ENCODE results near the gene DCP1A.

The DCP1A gene

DNA sequence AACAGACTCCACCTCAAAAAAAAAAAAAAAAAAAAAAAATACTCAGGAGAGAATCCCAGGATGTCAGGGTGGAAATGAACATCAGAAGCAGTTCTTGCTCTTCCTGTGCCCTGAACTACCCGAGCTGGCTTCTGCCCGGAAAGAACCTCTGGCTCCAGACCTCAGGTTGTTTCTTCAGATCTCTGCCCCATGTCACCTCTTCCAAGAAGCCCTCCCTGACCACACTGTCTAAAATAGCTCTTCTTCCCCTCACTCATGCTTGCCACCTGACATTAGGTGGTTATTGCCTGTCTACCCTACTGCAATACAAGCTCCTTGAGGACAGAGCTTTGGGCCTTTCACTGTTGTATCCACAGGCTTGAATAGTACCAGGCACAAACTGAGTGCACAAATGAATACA is 99.7 kb downstream of the DCP1A start:
- H3K27ac ChIP-seq (ENCODE audit: low read depth, low read length), result no peak overlapping the region
- H3K4me1 ChIP-seq (ENCODE audit: control insufficient read depth, insufficient read depth, low read length), result peaks cover 68% of the 10 kb centered on the region
- H3K4me3 ChIP-seq (ENCODE audit: low read depth, low read length), result no peak overlapping the region
- no peak overlapping the region for H3K9ac ChIP-seq (ENCODE audit: low read length)
- H3K27me3 ChIP-seq (ENCODE audit: control insufficient read depth, insufficient read depth, low read length), result no peaks in the 10 kb centered on the region
- peaks cover 40% of the 10 kb centered on the region for H3K36me3 ChIP-seq (ENCODE audit: control insufficient read depth, insufficient read depth, low read length)
- no peaks in the 10 kb centered on the region for H3K9me3 ChIP-seq (ENCODE audit: control insufficient read depth, insufficient read depth, low read depth, low read length)

DNA sequence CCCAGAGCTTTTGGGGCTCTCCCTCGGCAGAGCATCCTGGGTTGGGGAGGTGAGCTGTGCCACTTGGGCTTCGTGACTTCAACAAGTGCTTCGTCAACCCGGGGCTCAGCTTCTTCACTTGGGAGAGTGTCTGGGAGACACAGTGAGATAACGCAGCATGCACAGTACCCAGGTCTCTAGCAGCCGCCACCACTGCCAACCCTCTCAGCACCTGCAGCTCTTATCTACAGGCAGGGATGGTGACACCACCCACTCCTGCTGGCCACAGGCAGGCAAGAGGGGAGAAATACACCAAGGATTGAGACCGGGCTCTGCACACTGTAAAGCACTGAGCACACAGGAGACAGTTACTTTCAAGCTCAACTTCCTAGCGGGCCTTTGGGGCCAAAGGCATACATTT is 103.1 kb downstream of the DCP1A start:
- Histone ChIP-seq H3K36me3 (ENCODE audit: control insufficient read depth, insufficient read depth, low read length) (peaks cover 62% of the 10 kb centered on the region), H3K27me3 (ENCODE audit: control insufficient read depth, insufficient read depth, low read length) (no peaks in the 10 kb centered on the region), H3K27ac (ENCODE audit: low read depth, low read length) (no peak overlapping the region), H3K4me3 (ENCODE audit: low read depth, low read length) (no peak overlapping the region), H3K9ac (ENCODE audit: low read length) (no peak overlapping the region), H3K9me3 (ENCODE audit: control insufficient read depth, insufficient read depth, low read depth, low read length) (no peaks in the 10 kb centered on the region), H3K4me1 (ENCODE audit: control insufficient read depth, insufficient read depth, low read length) (peaks cover 47% of the 10 kb centered on the region)

DNA sequence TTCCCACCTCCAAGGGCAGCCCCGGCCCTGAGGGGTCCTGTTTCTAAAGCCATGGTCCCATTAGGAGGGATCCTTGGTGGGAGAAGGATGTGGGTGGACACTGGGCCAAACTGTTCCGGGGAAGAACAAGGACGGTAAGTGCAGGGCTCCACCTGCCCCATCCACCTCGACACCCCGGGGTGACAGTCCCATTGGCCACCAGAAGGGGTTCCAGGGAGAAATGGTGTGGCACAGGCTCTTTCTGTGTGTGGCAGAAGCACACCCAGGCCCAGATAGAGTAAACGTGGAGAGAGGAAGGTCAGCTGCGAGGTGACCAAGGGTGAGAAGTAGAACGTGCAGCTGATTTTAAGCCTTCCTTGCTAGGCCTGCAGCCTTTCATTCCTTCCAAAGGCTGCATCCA is 103.6 kb downstream of the DCP1A start:
- H3K9me3 ChIP-seq (ENCODE audit: control insufficient read depth, insufficient read depth, low read depth, low read length), result no peaks in the 10 kb centered on the region
- no peak overlapping the region; the same call in 1 of the 2 replicates for H3K4me3 ChIP-seq (ENCODE audit: low read depth, low read length)
- H3K27me3 ChIP-seq (ENCODE audit: control insufficient read depth, insufficient read depth, low read length), result no peaks in the 10 kb centered on the region
- H3K4me1 ChIP-seq (ENCODE audit: control insufficient read depth, insufficient read depth, low read length), result peaks cover 47% of the 10 kb centered on the region
- H3K9ac ChIP-seq (ENCODE audit: low read length), result no peak overlapping the region
- peak overlapping the region; percentile 51; the same call in 1 of the 2 replicates for H3K27ac ChIP-seq (ENCODE audit: low read depth, low read length)
- H3K36me3 ChIP-seq (ENCODE audit: control insufficient read depth, insufficient read depth, low read length), result peaks cover 67% of the 10 kb centered on the region

DNA sequence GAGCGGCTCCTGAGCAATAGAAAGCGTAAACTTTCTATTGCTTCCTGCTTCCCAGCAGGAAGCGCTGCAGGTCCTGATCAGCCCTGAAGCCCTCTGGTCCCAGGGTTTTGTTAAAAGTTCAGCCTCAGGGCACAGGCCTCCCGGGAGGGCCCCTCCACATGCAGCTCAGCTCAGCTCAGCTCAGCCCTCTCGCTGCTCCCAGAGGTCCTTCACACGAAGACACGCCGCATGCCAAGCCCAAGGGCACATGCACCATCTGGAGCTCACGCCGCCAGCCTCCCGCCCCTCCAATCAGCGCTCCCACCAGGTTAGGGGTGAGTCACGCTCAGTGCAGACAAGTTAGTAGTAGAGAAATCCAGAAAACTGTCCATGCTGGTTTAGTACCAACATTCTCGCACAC is 104.2 kb downstream of the DCP1A start:
- Histone ChIP-seq H3K36me3 (ENCODE audit: control insufficient read depth, insufficient read depth, low read length) (peaks cover 73% of the 10 kb centered on the region), H3K27me3 (ENCODE audit: control insufficient read depth, insufficient read depth, low read length) (no peaks in the 10 kb centered on the region), H3K27ac (ENCODE audit: low read depth, low read length) (peak overlapping the region; percentile 51), H3K4me3 (ENCODE audit: low read depth, low read length) (peak overlapping the region; percentile 22; the same call in 1 of the 2 replicates), H3K4me1 (ENCODE audit: control insufficient read depth, insufficient read depth, low read length) (peaks cover 44% of the 10 kb centered on the region), H3K9me3 (ENCODE audit: control insufficient read depth, insufficient read depth, low read depth, low read length) (no peaks in the 10 kb centered on the region), H3K9ac (ENCODE audit: low read length) (no peak overlapping the region)

DNA sequence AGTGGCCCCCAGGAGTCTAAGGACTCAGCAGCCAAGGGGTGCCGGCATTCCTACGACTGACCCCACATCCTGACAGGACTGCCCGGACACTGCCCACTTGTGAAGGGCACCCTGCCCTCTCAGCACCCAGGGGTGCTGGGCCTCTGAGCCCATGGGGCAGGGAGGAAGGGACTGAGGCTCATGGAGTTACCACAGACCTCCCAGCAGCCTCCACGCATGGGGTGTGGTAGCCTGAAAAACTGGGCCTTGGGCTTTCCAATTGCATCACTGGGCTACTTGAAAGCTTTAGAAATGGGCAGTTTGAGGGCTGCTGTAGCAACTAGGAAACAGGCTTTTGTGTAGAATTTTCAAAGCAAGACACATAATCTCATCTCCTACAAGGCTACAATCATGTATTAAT is 104.7 kb downstream of the DCP1A start:
- H3K9ac ChIP-seq (ENCODE audit: low read length), result no peak overlapping the region
- H3K36me3 ChIP-seq (ENCODE audit: control insufficient read depth, insufficient read depth, low read length), result peaks cover 75% of the 10 kb centered on the region
- no peaks in the 10 kb centered on the region for H3K9me3 ChIP-seq (ENCODE audit: control insufficient read depth, insufficient read depth, low read depth, low read length)
- no peaks in the 10 kb centered on the region for H3K27me3 ChIP-seq (ENCODE audit: control insufficient read depth, insufficient read depth, low read length)
- peak overlapping the region; percentile 37 for H3K27ac ChIP-seq (ENCODE audit: low read depth, low read length)
- H3K4me1 ChIP-seq (ENCODE audit: control insufficient read depth, insufficient read depth, low read length), result peaks cover 39% of the 10 kb centered on the region
- no peak overlapping the region; the same call in 1 of the 2 replicates for H3K4me3 ChIP-seq (ENCODE audit: low read depth, low read length)

DNA sequence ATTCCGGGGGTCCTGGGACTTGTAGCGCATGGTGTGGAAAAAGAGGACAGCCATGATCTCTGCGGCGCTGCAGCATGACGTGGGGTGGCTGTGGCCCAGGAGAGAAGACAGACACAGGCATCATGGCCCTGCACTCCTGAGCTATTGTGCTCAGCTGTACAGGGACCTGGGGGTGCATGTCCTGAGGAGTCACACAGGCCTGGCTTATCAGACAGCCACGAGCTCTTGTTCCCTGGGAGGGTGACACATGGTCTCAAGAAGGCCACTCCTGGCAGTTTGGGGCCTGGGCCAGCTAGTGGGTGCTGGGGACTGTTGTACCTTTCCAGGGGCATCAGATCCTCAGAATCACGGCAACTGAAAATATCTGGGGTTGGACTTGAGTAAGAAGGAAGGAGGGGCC is 105.2 kb downstream of the DCP1A start:
- no peaks in the 10 kb centered on the region for H3K9me3 ChIP-seq (ENCODE audit: control insufficient read depth, insufficient read depth, low read depth, low read length)
- H3K36me3 ChIP-seq (ENCODE audit: control insufficient read depth, insufficient read depth, low read length), result peaks cover 78% of the 10 kb centered on the region
- peak overlapping the region; percentile 37 for H3K27ac ChIP-seq (ENCODE audit: low read depth, low read length)
- no peaks in the 10 kb centered on the region for H3K27me3 ChIP-seq (ENCODE audit: control insufficient read depth, insufficient read depth, low read length)
- H3K4me1 ChIP-seq (ENCODE audit: control insufficient read depth, insufficient read depth, low read length), result peaks cover 38% of the 10 kb centered on the region
- H3K9ac ChIP-seq (ENCODE audit: low read length), result no peak overlapping the region
- H3K4me3 ChIP-seq (ENCODE audit: low read depth, low read length), result no peak overlapping the region

DNA sequence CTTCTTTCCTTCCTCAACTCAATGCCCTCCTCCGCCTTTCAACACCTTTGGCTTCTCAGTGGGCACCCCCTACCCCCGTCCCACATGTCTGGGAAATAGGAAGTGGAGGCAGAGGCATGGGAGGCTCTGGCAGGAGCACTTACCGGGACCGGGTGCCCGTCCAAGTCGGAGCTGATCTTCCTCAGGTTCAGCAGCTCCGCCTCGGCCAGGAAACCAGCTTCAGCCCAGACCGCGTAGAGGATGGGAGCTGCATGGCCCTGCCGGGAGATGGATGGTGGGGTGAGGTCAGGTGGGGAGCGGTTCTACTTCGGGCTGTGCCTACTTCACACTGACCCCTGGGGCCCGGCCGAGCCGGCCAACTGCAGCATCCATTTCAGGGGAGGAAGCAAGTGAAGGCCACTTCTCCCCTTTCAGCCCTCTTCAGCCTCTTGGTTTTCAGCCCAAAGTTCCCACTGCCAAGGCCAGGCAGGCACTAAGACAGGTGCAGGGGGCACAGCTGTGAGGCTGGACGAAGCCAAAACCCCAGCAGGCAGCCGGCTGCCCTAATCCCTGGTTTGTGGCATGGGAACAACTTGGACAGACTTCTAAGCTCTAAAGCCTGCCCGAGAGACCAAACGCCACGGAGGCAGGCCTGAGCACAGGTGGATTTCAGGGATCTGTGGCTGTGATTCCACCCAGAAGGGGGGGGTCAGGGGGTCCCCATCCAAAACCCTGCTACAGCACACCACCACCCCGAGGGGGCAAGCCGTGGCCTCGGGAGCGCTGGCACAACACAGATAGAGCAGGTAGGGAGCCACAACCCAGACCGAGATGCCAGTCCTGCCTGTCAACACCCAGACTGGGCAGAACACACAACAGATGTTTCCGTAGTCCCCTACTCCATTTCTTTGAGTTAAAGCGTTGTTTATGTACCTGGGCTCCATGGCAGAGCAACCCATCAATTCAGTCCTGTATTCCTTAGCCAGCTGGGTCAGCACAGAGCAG is 106.1 kb downstream of the DCP1A start:
- Histone ChIP-seq H3K9ac (ENCODE audit: low read length) (no peak overlapping the region), H3K27me3 (ENCODE audit: control insufficient read depth, insufficient read depth, low read length) (no peaks in the 10 kb centered on the region), H3K27ac (ENCODE audit: low read depth, low read length) (peak overlapping the region; percentile 37; the same call in 1 of the 2 replicates), H3K4me1 (ENCODE audit: control insufficient read depth, insufficient read depth, low read length) (peaks cover 45% of the 10 kb centered on the region), H3K36me3 (ENCODE audit: control insufficient read depth, insufficient read depth, low read length) (peaks cover 83% of the 10 kb centered on the region), H3K4me3 (ENCODE audit: low read depth, low read length) (no peak overlapping the region), H3K9me3 (ENCODE audit: control insufficient read depth, insufficient read depth, low read depth, low read length) (no peaks in the 10 kb centered on the region)

DNA sequence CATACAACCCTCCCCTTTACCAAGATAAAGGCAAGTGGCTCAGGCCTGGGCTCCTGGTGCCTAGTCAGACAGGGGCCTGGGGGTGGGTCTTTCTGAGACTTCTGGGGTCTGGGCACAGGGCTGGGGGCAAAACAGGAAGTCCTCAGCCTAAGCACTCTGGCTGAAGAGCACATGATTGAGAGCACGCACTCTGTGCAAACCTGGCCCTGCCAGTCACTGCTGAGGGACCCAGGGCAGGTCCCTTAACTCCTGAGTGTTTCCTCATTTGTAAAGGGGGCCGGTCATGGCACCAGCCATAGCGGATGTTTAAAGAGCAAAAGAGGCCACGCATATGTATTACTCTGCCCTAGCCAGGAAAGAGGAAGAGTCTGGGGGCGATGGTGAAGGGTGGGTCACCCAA is 107.5 kb downstream of the DCP1A start:
- Histone ChIP-seq H3K36me3 (ENCODE audit: control insufficient read depth, insufficient read depth, low read length) (peaks cover 98% of the 10 kb centered on the region), H3K9me3 (ENCODE audit: control insufficient read depth, insufficient read depth, low read depth, low read length) (no peaks in the 10 kb centered on the region), H3K4me1 (ENCODE audit: control insufficient read depth, insufficient read depth, low read length) (peaks cover 45% of the 10 kb centered on the region), H3K4me3 (ENCODE audit: low read depth, low read length) (no peak overlapping the region), H3K27ac (ENCODE audit: low read depth, low read length) (no peak overlapping the region), H3K9ac (ENCODE audit: low read length) (no peak overlapping the region), H3K27me3 (ENCODE audit: control insufficient read depth, insufficient read depth, low read length) (no peaks in the 10 kb centered on the region)

DNA sequence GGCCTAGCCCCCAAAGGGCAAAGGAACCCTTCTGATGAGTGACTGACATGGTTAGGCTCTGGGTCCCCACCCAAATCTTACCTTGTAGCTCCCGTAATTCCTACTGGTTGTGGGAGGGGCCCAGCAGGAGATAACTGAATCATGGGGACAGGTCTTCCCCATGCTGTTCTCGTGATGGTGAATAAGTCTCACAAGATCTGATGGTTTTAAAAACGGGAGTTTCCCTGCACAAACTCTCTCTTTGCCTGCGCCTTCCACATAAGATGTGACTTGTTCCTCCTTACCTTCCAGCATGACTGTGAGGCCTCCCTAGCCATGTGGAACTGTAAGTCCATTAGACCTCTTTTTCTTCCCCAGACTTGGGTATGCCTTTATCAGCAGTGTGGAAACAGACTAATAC is 108.5 kb downstream of the DCP1A start:
- no peak overlapping the region for H3K4me3 ChIP-seq (ENCODE audit: low read depth, low read length)
- H3K27ac ChIP-seq (ENCODE audit: low read depth, low read length), result 0 out of 2 replicates have a peak overlapping the region, but pooled peaks have one; percentile 40
- no peak overlapping the region for H3K9ac ChIP-seq (ENCODE audit: low read length)
- H3K4me1 ChIP-seq (ENCODE audit: control insufficient read depth, insufficient read depth, low read length), result peaks cover 36% of the 10 kb centered on the region
- H3K36me3 ChIP-seq (ENCODE audit: control insufficient read depth, insufficient read depth, low read length), result peaks cover 98% of the 10 kb centered on the region
- no peaks in the 10 kb centered on the region for H3K27me3 ChIP-seq (ENCODE audit: control insufficient read depth, insufficient read depth, low read length)
- H3K9me3 ChIP-seq (ENCODE audit: control insufficient read depth, insufficient read depth, low read depth, low read length), result no peaks in the 10 kb centered on the region

DNA sequence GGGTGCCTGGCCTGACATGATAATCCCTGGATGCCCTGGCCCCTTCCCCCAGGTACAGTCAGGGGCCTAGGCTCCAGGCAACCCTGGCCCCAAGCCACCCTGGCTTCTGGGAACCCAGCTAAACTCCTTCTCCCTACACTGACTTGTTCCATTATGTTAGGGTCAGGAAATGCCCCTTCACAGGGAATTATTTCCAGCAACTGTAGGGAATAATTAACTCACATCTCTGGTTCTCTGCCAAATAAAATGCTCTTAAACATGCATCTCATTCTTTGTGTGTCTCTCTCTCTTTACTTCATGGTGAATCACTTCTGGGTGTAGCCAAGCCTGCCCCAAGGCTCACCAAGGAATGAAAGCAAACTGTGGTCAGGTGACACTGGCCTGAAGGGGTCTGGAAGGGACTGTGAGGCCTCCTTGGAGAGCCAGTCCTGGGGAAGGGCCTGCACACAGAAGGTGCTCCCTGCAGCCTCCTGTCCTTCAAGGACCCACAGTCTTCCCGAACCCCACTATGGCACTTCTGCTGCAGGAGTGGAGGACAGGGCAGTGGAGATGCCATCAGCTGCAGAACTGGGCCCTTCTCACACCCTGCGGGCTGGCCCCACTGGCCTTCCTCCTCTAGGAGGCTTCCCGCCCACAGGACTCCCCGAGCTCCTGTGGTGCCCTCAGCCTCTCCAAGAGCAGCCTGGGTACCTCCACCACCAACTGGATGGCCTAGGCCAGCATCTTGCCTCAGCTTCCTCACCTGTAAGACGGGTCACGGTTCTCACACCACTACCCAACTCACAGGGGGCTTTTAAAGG is 109.1 kb downstream of the DCP1A start:
- Histone ChIP-seq H3K4me3 (ENCODE audit: low read depth, low read length) (no peak overlapping the region), H3K36me3 (ENCODE audit: control insufficient read depth, insufficient read depth, low read length) (peaks cover 98% of the 10 kb centered on the region), H3K9ac (ENCODE audit: low read length) (no peak overlapping the region), H3K27ac (ENCODE audit: low read depth, low read length) (0 out of 2 replicates have a peak overlapping the region, but pooled peaks have one; percentile 40), H3K4me1 (ENCODE audit: control insufficient read depth, insufficient read depth, low read length) (peaks cover 30% of the 10 kb centered on the region), H3K9me3 (ENCODE audit: control insufficient read depth, insufficient read depth, low read depth, low read length) (no peaks in the 10 kb centered on the region), H3K27me3 (ENCODE audit: control insufficient read depth, insufficient read depth, low read length) (no peaks in the 10 kb centered on the region)

Measured in HUES6 (cell line).